HCT116 (cell line): ENCODE measurements around the gene TSPAN14.

Experiments
- FOSL1 ChIP-seq: IDR thresholded peaks from 2 replicates; pipeline ENCODE4 v1.6.1; 2012; ENCODE audit warnings: low read depth
- POLR2A ChIP-seq: IDR thresholded peaks from 2 replicates; pipeline ENCODE4 v1.7.0; 2011; ENCODE audit warnings: borderline replicate concordance; ENCODE audit not compliant: insufficient read depth, insufficient read length; ENCODE audit errors: extremely low read depth
- POLR2AphosphoS5 ChIP-seq: IDR thresholded peaks from 2 replicates; pipeline ENCODE4 v1.6.1; 2011; ENCODE audit warnings: mild to moderate bottlenecking, low read depth, low read length, moderate library complexity
- SP1 ChIP-seq: IDR thresholded peaks from 2 replicates; pipeline ENCODE4 v1.6.1; 2012; ENCODE audit warnings: low read depth
- SRF ChIP-seq: IDR thresholded peaks from 2 replicates; pipeline ENCODE4 v1.6.1; 2012; ENCODE audit warnings: low read depth
- ZNF274 ChIP-seq: fragments of 200-500 bp; sonication (Bioruptor generic); IDR thresholded peaks from 2 replicates; pipeline ENCODE4 v1.6.1; 2014; ENCODE audit warnings: mild to moderate bottlenecking, low read depth, low read length, inconsistent platforms
- TF ChIP-seq, protein P1 (sequence below), 3 experiments: fragments of 200-600 bp in 1 of 3; sonication (generic) in 1 of 3; IDR thresholded peaks in 2 of 3; conservative IDR thresholded peaks in 1 of 3; 2 replicates each; pipeline ENCODE4 v1.5.1; 2012 to 2017; ENCODE audit warnings: low read depth in 2 of 3, low read length in 2 of 3, antibody characterized with exemption in 1 of 3, borderline replicate concordance in 1 of 3, control low read depth in 1 of 3, mild to moderate bottlenecking in 1 of 3, mixed read lengths in 1 of 3, mixed run types in 1 of 3, moderate library complexity in 1 of 3; ENCODE audit not compliant: insufficient read depth in 1 of 3
- TF ChIP-seq, protein P2 (sequence below): IDR thresholded peaks from 2 replicates; pipeline ENCODE4 v1.6.1; 2012; ENCODE audit warnings: low read depth

DNA sequence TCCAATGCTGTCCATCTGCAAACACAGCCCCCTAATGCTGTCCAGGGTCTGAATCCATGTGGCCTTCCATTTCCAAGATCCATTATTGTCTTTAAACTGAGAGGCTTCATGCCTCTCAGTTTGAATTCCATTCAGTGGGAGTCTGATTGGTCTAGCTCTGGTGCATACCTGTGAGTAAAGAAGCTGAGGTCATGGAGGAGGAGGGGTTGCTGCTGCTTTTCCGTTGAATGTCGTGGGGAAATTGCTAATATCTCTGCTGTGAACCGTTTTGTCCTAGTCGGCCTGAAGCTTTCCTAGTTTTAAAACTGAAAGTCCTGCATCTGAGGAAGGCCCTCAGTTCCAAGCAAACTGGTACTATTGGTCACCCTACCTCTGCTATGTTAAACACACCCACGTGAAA, 101.3 kb downstream of the TSPAN14 start:
- TF ChIP-seq, protein P1, sequence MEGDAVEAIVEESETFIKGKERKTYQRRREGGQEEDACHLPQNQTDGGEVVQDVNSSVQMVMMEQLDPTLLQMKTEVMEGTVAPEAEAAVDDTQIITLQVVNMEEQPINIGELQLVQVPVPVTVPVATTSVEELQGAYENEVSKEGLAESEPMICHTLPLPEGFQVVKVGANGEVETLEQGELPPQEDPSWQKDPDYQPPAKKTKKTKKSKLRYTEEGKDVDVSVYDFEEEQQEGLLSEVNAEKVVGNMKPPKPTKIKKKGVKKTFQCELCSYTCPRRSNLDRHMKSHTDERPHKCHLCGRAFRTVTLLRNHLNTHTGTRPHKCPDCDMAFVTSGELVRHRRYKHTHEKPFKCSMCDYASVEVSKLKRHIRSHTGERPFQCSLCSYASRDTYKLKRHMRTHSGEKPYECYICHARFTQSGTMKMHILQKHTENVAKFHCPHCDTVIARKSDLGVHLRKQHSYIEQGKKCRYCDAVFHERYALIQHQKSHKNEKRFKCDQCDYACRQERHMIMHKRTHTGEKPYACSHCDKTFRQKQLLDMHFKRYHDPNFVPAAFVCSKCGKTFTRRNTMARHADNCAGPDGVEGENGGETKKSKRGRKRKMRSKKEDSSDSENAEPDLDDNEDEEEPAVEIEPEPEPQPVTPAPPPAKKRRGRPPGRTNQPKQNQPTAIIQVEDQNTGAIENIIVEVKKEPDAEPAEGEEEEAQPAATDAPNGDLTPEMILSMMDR (IDR thresholded peaks at IDR 0.05 in 2 of 3, conservative IDR thresholded peaks at IDR 0.05 in 1 of 3; ENCODE audit: borderline replicate concordance in 1 of 3, insufficient read depth in 1 of 3, low read depth in 2 of 3, low read length in 2 of 3): no peak
- no peak for TF ChIP-seq SP1
- no peak for TF ChIP-seq POLR2A
- no peak for TF ChIP-seq FOSL1
- TF ChIP-seq ZNF274: no peak
- TF ChIP-seq, protein P2, sequence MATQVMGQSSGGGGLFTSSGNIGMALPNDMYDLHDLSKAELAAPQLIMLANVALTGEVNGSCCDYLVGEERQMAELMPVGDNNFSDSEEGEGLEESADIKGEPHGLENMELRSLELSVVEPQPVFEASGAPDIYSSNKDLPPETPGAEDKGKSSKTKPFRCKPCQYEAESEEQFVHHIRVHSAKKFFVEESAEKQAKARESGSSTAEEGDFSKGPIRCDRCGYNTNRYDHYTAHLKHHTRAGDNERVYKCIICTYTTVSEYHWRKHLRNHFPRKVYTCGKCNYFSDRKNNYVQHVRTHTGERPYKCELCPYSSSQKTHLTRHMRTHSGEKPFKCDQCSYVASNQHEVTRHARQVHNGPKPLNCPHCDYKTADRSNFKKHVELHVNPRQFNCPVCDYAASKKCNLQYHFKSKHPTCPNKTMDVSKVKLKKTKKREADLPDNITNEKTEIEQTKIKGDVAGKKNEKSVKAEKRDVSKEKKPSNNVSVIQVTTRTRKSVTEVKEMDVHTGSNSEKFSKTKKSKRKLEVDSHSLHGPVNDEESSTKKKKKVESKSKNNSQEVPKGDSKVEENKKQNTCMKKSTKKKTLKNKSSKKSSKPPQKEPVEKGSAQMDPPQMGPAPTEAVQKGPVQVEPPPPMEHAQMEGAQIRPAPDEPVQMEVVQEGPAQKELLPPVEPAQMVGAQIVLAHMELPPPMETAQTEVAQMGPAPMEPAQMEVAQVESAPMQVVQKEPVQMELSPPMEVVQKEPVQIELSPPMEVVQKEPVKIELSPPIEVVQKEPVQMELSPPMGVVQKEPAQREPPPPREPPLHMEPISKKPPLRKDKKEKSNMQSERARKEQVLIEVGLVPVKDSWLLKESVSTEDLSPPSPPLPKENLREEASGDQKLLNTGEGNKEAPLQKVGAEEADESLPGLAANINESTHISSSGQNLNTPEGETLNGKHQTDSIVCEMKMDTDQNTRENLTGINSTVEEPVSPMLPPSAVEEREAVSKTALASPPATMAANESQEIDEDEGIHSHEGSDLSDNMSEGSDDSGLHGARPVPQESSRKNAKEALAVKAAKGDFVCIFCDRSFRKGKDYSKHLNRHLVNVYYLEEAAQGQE: no peak
- TF ChIP-seq SRF: no peak
- TF ChIP-seq POLR2AphosphoS5: no peak
